ENCODE measurements around the gene CTNNA1.
A peak's percentile ranks its signal among the peaks of the same experiment; 100 is the strongest.

The CTNNA1 gene

DNA sequence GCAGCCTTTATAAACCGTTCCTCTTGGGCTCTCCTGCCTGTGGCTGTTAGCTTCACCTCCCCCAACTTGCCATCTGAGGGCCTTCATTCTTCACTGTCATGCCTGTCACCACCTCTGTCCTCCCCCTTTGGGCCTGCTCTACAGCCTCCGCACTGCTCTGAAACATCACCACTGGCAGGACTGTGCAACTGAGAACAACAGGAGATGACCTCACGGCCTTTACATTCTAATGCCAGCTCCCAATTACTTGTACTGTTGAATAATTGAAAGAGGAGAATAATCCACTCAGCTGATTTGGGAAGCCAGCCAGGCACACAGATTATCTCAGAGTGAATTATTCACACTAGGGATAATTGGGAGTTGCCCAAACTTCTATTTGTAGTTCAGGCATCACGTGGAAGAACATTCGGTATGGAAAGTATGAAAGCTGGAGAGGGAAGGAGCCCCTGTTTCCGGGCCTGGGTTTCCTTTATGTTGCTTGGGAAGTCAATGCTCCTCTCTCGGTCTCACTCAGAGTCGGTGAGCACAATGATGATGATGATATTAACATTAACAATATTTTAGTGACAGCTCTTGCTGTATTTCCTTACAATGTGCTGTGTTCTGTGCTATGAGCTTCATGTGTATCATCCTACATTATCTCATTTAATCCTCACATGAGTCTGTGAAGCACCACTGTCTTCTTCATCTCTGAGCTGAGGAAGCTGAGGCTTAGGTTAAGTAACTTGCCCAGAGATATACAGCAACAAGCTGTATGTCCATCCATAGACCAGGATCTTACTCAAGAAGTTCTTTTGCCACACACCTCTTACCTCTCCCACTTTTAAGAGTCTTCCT is 221.2 kb downstream of the CTNNA1 start:
- DNase-seq: peak; percentile 36 to 78

DNA sequence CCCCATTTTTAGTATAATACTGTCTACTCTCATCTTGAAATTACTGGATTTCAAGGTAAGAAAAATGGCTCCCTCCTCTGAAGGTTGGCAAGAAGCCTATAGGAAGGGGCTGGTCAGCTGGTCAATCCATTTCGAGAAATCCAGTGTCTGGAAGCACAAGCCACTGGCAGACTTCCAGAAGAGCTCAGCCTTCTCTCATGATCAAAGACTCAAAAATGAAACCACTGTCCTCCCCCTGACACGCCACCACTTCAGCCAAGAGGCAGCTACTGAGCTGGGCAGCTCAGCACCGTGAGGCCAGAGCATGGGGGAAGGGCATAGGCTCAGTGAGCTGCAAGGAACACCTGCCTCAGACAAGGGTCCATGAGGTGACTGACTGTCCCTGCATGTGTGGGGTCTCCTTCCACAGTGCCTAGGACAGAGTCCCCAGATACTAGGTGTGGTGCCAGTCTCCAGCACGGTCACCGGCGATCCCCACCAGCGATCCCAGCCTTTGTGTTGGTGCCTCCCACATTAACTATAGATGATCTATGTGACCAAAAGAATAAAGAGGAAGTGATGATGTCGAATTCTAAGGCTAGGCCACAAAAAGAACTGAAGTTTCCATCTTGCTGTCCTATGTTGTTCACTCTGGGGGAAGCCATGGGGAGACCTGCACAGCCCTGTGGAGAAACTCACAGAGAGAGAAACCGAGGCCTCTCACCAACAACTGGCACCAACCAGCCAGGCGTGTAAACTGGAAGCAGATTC is 222.0 kb downstream of the CTNNA1 start:
- peak in 1 of 2 donors; percentile 44 for DNase-seq

DNA sequence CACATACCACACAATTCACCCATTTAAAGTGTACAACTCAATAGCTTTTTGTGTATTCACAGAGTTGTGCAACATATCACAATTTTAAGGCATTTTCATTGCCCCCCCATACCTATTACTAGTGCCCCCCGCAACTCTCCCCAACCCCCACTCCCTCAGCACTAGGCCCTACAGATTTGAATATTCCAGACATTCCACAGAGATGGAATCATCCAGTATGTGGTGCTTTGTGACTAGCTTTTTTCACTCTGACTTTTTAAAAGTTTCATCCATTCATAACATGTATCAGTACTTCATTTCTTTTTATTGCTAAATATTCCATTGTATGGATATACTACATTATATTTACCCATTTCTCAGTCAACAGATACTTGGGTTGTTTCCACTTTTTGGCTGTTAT is 224.9 kb downstream of the CTNNA1 start:
- DNase-seq: no peak

DNA sequence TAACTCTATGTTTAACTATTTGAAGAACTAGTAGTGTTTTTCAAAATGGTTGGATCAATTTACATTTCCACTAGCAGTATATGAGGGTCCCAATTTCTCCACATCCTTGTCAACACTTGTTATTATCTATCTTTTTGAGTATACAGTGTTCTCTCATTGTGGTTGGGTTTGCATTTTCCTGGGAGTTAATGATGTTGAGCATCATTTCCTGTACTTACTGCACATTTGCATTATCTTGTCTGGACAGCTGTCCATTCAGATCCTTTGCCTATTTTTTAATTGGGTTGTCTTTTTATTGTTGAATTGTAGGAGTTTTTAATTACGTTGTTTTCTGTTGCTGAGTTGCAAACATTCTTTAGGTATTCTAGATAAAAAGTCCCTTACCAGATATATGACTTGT is 225.4 kb downstream of the CTNNA1 start:
- DNase-seq: no peak

DNA sequence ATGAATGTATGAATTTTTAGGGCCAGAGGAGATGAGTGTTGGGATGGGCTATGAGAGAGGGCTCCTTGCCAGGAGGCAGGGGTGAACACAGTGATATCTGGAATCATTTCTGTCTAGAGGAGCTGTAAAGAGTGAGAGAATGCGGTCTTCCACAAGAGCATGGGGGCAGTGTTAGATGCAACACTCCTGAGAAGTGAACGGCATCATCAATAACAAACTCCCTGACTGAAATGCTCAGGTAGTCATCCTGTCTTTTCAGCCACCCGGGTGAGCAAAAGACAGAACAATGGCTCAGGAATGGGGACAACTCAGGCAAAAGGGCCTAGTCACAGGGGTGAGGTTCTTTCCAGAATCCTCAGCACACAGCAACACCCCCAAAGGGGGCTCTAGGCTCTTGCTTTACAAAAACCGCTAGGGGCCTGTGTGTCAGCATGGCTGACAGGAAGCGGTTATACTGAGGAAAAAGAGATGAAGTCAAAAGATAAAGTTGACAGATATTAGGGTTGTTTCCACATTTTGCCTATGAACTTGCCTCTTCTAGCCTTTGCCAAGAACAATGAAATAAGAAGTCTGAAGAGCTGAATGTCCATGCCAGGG is 226.6 kb downstream of the CTNNA1 start:
- DNase-seq: no peak

DNA sequence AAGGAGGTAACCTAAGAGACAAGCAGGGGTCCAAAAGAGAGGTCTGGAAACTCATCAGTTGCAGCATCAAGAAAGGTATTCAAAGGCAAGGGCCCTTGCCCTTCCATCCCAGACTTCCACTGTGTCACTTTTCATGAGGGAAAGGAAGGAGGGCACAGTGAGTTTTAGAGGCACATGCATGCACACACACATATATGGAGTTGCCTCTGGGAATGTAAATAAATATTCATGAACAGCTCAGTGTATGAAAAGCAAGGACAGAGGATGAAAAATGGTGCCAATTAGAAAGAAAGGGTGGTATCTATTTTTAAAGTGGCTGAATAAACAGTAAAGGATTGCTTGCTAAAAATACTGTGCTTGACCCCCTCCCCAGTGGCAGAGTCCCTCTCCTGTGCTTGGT is 227.2 kb downstream of the CTNNA1 start:
- DNase-seq: no peak

DNA sequence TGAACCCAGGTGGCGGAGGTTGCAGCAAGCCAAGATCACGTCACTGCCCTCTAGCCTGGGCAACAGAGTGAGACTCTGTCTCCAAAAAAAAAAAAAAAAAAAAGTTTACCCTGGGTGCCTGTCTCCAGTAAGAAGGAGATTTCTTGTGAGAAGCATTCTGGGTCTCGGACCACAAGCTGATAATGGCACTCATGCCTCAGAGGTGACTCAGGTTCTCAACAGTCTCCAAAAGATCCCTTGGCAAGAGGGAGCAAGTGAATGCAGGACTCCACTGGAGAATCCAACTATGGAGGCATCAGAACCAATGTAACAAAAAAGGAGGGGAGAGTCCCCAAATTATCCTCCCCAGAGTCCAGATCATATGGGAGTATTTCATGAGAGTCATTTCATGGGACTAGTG is 227.9 kb downstream of the CTNNA1 start:
- no peak for DNase-seq

DNA sequence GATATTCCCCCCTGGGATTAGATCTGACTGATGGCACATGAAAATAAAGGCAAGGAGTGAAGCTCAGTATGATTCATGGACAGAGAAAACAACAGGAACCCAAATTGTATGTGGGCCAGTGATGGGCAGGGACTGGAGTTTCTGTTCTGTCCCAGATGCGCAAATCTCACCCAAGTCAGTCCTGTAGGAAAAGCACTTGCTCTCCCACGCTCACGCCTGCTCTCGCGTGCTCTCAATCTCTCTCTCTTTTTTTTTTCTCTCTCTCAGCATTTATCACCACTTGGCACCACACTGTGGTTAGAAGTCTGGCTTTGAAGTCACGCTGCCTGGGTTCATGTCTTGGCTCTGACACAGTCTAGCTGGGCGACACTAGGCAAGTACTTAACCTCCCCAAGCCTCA is 228.4 kb downstream of the CTNNA1 start:
- DNase-seq: no peak

DNA sequence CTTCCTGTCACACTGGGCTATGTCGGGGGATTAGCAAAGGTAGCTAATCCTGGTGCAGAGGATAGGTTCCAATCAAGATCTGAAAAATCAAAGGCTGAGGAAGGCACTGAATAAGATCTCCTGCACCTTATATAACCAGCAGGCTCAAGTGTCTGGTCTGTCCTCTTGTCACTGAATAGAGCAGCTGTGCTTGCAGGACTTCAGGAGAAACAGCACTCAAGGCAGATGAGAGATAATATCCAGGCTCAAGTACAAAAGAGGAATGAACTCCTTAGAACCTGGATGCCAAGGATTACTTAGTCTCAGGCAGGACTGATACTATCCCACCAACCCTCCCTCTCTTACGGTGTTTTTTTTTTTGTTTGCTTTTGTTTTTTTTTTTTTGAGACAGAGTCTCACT is 230.8 kb downstream of the CTNNA1 start:
- DNase-seq: no peak

All from hippocampal formation (tissue), 2 donors.